Skeletal muscle cell (primary cell): ENCODE results near the gene WDR18.

Experiments used
- DNase-seq: peaks from one replicate; pipeline ENCODE4 v3.0.0-alpha.2; 2010; ENCODE audit warnings: low read depth
- H3K4me3 ChIP-seq: 2 replicates; pipeline ENCODE4 v1.5.1; 2011; ENCODE audit warnings: low read depth, mild to moderate bottlenecking, control low read depth, low read length, moderate library complexity

Gene WDR18

DNA sequence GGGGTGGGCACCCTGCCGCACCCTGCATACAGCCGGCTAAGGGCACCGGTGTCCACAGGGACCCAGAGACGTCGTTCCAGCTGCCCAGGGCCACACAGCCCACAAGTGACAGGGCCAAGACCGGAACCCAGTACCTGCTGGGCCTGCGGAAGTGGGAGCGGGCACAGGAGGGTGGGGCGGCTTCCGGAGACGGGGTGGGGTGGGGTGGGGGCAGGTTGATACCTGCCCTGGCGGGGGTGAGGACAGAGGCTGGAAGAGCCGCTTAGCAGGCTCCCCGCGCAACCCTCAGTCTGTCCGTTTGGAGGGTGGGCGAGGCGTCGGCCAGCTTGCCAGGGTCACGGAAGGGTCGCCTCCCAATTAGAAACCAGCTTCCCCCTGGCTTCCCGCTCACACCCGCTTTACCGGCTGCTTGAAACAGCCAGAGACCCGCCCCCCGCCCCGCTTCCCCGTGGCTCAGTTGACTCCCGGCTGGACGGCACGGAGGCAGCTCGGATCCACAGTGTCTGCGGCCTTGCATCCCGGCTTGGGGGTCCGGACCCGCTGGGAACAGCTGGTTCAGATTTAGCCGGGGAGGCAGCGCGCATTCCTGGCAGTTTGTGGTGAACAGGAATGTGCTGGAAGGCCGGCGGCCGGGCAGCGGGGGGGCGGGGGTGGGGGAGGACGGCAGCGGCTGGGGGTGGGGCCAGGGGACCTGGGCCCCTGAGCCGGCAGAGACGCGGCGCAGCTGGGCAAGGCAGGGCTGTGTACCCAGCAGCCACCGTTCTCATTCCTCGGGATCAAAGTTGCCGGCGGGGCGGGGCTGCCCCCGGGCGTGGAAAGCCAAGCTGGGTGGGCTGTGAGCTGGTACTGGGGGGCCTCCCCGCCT, 44.1 kb downstream of the WDR18 start:
- H3K4me3 ChIP-seq = peak overlapping the region; percentile 99
- peak; percentile 90 for DNase-seq

DNA sequence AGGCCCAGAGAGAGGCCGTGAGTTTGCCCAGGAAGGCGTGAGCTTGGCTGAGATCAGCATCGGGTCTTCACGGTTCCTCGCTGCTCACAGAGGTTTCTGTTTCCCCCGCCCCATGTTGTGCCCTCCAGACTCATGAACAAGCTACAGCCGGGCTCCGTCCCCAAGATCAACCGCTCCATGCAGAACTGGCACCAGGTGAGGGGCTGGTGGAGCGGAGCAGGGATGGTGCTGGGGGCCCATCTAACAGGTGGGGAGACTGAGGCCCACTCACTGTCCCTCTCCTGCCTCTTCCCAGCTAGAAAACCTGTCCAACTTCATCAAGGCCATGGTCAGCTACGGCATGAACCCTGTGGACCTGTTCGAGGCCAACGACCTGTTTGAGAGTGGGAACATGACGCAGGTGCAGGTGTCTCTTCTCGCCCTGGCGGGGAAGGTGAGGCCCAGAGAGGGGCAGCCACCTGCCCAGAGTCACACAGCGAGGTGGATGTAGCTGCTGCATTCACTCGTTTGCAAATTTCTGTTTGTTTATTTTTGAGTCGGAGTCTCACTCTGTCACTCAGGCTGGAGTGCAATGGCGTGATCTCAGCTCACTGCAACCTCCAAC, 48.2 kb downstream of the WDR18 start:
- DNase-seq = no peak
- H3K4me3 ChIP-seq = no peak overlapping the region

DNA sequence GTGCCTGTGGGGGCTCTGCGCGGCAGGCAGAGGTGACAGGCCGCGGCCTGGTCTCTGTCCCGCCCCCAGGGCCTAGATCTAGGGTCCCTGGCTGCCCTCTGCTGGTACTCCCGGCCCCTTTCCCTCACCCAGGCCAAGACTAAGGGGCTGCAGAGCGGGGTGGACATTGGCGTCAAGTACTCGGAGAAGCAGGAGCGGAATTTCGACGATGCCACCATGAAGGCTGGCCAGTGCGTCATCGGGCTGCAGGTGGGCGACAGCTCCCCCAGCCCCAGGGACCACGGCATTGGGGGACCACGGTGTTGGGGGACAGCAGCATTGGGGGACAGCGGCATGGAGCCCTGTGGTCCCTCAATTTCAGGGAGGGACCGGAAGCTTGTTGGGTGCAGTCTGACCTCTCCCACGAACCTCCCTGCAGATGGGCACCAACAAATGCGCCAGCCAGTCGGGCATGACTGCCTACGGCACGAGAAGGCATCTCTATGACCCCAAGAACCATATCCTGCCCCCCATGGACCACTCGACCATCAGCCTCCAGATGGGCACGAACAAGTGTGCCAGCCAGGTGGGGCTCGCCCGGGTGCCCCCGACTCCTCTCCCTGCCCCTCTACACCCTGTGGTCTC, 52.0 kb downstream of the WDR18 start:
- no peak overlapping the region for H3K4me3 ChIP-seq
- no peak for DNase-seq

DNA sequence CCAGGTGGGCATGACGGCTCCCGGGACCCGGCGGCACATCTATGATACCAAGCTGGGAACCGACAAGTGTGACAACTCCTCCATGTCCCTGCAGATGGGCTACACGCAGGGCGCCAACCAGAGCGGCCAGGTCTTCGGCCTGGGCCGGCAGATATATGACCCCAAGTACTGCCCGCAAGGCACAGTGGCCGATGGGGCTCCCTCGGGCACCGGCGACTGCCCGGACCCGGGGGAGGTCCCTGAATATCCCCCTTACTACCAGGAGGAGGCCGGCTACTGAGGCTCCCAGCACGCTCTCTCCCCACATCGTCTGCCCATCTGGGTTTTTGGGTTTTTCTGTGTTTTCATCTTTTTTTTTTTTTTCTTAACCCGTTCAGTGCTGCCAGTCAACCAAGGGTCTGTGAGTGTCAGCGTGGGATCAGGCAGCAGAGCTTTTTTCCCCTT, 53.5 kb downstream of the WDR18 start:
- DNase-seq = no peak
- H3K4me3 ChIP-seq = no peak overlapping the region

DNA sequence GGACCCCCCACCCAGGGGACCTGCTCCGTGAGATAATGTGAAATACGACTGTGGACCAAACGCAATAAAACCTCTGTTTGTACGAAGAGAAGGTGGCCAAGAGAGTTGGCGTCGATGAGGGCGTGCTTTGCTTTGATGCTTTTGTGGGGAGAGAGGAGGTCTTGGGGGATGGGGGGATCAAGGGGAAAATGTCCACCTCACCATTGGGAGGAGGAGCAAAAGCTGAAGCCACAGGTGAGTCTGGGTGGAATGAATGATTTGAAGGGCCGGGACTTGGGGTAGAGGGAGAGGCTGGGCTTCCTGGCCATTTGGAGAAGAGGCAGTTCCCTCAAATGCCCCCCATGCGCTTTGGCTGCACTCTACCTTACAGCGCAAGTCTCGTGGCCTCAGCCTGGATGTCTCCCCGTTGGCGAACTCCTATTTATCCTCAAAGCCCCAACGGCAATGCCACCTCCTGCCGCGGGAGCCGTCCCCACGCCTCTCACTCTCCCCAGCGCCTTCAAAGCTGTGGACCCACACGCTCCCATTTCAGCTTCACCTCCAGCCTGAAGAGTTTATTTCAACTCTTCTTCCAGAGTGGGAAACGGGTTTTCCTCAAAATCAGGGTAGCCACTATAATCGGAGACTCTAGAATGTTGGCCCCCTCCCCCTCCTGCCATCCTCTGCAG, 55.0 kb downstream of the WDR18 start:
- H3K4me3 ChIP-seq = peak overlapping the region; percentile 61
- DNase-seq = no peak

DNA sequence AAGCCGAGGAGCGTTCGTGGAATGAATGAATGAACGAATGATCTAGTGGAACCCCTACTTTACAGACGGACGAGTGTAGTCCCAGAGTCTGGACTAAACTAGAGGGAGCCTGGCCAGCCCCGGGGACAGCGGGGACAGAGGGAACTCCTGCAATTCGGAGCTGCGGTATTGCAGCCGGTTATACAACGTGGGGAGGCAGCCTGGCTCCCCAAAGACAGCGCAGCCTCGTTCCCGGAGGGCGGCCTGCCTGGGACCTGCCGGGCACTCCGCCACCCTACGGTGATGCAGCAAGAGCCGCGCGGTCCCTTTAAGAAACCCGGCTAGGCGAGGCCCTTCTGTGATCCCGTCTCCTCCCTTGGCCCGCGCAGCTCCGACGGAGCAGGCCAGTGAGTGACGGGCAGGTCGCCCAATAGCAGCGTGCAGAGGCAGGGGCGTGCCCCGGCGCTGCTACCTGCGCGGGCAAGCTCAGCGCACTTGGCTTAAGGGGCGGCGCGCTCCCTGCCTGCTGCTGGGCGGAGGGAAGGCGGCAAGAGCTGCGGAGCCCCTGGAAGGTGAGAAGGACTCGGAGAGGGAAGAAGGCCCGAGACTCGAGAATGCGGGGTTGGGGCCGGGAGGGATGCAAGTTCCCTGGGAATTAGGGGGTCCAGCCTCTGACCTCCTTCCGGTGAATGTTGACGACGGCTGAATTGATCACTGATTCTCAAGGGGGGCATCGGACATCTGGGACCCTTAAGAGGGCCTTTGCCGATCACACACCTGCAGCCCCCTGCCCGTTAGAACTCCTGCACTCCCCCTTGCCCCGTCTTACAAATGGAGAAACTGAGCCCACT, 55.7 kb downstream of the WDR18 start, which contains the start of gene ABCA7:
TSS of gene ABCA7 (plus strand) at position 462 of the 830 bp plus-strand sequence. CDS start 1,255 bp downstream, outside the sequence.
- DNase-seq = peak; percentile 92
- H3K4me3 ChIP-seq = peak within 1 kb of the TSS; percentile 61

DNA sequence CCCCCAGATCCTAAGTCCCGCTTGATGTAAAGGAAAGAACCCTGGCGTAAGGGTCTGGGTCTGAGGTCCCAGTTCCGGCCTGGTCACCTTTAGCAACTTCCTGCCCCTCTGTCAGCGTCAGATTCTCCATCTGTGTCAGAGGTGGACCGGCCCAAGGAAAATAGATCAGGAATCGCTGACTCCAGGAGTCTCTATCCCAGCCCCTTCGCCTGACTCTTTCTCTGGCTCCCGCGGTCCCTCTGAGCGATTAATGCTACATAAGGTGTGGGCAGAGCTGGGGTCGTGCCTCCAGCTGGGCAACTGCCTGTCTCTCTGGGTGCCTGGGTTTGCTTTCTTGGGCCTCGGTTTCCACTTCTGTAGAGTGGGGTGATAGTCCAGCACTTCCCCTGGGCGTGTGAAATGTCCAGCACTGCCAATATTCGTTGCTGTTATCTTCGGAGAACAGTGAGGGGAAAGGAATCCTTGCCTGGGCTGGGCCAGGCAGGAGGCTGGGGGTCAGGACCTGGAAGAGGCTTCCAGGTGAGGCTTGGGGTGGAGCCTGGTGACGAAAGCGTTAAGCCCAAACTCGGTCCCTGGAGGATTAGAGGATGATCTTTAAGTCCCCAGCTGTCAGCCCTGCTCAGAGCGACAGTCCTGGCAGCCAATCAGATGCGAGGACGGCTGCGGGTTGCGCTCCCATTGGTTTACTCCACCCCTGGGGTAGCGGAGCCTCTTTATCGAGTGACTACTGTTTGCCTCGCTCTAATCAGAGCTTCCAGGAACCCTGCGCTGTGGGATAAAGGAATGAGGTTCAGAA, 56.5 kb downstream of the WDR18 start:
- peak overlapping the region; percentile 61 for H3K4me3 ChIP-seq

DNA sequence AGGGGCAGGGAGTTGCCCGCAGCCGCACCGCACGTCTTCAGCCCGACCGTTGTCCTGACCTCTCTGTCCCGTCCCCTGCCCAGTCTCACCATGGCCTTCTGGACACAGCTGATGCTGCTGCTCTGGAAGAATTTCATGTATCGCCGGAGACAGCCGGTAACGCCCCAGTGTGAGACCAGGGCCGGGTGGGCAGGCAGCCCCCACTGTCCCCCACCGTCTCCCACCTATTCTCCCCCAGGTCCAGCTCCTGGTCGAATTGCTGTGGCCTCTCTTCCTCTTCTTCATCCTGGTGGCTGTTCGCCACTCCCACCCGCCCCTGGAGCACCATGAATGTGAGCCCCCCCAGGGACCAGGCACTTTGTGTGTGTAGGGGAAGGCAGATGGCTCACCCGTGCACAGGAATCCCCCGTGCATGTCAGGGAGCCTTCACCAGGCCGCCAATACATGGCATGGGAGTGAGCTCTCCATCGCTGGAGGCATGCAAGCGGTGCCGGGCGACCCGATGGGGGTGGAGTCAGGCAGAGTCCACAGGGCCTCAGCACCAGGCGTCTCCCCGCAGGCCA, 57.2 kb downstream of the WDR18 start:
- H3K4me3 ChIP-seq = peak overlapping the region; percentile 61

More for the DNA sequence above, 56.5 kb downstream of the WDR18 start:
- peak; percentile 88 for DNase-seq

DNA sequence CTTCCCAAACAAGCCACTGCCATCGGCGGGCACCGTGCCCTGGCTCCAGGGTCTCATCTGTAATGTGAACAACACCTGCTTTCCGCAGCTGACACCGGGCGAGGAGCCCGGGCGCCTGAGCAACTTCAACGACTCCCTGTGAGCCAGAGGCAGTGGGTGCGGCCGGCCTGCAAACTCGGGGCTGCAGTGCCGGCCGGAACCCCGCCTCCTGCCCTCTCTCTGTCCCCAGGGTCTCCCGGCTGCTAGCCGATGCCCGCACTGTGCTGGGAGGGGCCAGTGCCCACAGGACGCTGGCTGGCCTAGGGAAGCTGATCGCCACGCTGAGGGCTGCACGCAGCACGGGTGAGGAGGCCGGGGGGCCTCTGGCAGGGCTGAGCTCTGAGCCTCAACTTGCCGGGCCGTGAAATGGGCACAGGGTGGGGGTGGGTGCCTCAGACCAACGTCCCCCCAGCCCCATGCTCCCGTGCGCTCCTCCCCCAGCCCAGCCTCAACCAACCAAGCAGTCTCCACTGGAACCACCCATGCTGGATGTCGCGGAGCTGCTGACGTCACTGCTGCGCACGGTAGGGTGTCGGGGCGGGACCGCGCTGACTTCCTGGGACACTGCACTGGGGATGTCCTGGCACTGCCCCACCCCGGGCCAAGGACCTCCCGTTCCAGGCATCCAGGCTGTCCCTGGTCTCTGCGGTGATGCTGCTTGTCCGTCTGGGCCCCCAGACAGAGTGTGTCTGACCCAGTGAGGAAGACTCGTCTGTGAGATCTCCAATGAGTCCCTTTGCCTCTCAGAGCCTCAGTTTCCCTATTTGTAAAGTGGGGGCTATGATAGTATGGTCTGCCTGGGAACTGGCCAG, 57.9 kb downstream of the WDR18 start:
- no peak for DNase-seq
- H3K4me3 ChIP-seq = no peak overlapping the region

More for the DNA sequence above, 57.2 kb downstream of the WDR18 start:
- no peak for DNase-seq

DNA sequence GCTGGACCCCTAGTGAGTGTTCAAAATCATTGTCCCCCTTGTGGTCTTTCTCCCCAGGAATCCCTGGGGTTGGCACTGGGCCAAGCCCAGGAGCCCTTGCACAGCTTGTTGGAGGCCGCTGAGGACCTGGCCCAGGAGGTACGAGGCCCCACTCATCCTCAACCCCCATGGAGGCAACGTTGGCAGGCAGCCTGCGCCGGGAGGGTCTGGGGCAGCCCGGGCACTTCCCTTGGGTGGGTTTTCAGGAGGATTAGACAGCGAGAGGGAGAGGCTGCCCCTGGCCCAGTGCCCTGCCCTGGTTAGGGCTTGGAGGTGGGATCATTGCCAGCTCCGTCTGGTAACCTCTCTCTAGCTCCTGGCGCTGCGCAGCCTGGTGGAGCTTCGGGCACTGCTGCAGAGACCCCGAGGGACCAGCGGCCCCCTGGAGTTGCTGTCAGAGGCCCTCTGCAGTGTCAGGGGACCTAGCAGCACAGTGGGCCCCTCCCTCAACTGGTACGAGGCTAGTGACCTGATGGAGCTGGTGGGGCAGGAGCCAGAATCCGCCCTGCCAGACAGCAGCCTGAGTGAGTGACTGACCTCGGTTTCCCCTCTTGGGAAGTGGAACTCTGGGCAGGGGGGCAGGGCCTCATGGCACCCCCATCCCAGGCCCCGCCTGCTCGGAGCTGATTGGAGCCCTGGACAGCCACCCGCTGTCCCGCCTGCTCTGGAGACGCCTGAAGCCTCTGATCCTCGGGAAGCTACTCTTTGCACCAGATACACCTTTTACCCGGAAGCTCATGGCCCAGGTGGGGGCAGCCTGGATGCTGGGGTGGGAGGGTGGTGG, 58.8 kb downstream of the WDR18 start:
- DNase-seq = no peak
- no peak overlapping the region for H3K4me3 ChIP-seq
